ENCODE measurements around the gene LANCL1. TPM values are rescaled to one million over a fixed set of nuclear protein-coding genes. Genes with fewer than 3 reads are reported as not detected.

Gene LANCL1
- total RNA-seq, 2 experiments from 2014 or later: 34.0 to 36.9 TPM

DNA sequence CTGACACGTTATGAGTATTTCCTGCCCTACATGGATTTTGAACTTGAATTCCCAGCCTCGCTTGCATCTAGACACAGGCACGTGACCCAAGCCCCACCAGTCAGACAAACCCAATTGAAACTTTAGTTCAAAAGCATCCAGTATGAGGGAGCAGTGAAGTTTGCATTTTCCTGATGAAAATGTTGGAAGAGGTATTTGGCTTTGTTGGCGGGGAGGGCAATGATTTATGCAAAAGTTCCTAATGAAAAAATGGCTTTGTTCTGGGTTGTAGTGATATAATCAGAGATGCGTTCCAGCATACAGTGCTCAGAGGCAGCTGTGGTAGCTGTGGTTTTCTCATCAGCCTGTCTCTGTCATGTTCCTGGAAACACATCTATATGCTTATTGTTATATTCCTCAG lies 43.0 kb upstream of the LANCL1 start:
- Mint-ChIP-seq H3K4me3 (no peak overlapping the region), H3K36me3 (ENCODE audit: low read depth) (no peaks in the 10 kb centered on the region), H3K4me1 (ENCODE audit: low read depth) (no peaks in the 10 kb centered on the region), H3K27me3 (peaks cover 12% of the 10 kb centered on the region), H3K9me3 (no peaks in the 10 kb centered on the region), H3K27ac (no peak overlapping the region)
- ChIA-PET CTCF (interaction anchor here (0.9 kb wide), 1 partner anchor 17 kb away, joined by 3 read pairs; no protein-coding TSS in a partner anchor), POLR2A (no interaction called here)
- intact Hi-C loops (cut with micrococcal nuclease): no loop called here
- DNase-seq (no peak), ATAC-seq (no peak)
- TF ChIP-seq CTCF (IDR thresholded peaks at IDR 0.05): no peak

DNA sequence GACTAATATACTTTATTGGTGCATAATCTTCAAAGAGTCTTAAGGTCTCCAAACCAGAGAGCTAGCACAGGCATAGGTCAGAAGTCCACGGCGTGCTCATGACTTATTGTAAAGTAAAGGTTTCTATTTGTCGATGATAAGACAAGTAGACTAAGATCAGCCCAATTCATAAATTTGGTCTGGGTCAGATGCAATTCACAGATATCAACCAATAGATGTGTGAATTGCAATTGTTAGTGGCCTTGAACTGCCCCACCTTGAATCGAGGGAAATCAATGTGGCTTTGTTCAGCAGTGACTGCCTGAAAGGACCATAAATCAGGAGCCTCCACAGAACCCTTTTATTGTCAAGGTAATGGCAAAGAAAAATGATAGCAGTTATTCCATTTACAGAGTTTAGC lies 40.7 kb upstream of the LANCL1 start:
- CTCF ChIA-PET: interaction anchor here (1.4 kb wide), 1 partner anchor 15 kb away, joined by 5 read pairs; no protein-coding TSS in a partner anchor
- no peaks in the 10 kb centered on the region for H3K4me1 Mint-ChIP-seq (ENCODE audit: low read depth)
- DNase-seq (no peak), ATAC-seq (no peak)
- no peaks in the 10 kb centered on the region for H3K9me3 Mint-ChIP-seq
- no peaks in the 10 kb centered on the region for H3K36me3 Mint-ChIP-seq (ENCODE audit: low read depth)
- no peak overlapping the region for H3K4me3 Mint-ChIP-seq
- H3K27me3 Mint-ChIP-seq: peaks cover 10% of the 10 kb centered on the region
- POLR2A ChIA-PET: no interaction called here
- no peak for TF ChIP-seq CTCF (IDR thresholded peaks at IDR 0.05)
- intact Hi-C loops (cut with micrococcal nuclease): no loop called here
- H3K27ac Mint-ChIP-seq: no peak overlapping the region

DNA sequence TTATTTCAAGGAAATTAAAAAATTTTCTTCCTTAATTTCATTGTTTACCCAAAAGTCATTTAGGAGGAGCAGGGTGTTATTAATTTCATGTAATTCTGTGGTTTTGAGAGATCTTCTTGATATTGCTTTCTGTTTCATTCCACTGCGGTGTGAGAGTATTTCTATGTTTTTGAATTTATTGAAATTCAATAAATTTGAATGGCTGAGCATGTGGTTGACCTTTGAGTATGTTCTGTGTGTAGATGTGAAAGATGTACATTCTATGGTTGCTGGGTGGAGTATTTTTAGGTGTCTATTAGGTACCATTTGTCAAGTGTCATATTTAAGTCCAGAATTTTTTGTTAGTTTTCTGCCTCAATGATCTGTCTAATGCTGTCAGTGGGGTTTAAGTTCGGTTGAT lies 39.4 kb upstream of the LANCL1 start:
- intact Hi-C loops (cut with micrococcal nuclease): no loop called here
- ChIA-PET CTCF (no interaction called here), POLR2A (no interaction called here)
- DNase-seq (no peak), ATAC-seq (no peak)
- Mint-ChIP-seq H3K27me3 (peaks cover 10% of the 10 kb centered on the region), H3K9me3 (peaks cover 7% of the 10 kb centered on the region), H3K4me3 (no peak overlapping the region), H3K4me1 (ENCODE audit: low read depth) (no peaks in the 10 kb centered on the region), H3K36me3 (ENCODE audit: low read depth) (no peaks in the 10 kb centered on the region), H3K27ac (no peak overlapping the region)
- TF ChIP-seq CTCF (IDR thresholded peaks at IDR 0.05): no peak

DNA sequence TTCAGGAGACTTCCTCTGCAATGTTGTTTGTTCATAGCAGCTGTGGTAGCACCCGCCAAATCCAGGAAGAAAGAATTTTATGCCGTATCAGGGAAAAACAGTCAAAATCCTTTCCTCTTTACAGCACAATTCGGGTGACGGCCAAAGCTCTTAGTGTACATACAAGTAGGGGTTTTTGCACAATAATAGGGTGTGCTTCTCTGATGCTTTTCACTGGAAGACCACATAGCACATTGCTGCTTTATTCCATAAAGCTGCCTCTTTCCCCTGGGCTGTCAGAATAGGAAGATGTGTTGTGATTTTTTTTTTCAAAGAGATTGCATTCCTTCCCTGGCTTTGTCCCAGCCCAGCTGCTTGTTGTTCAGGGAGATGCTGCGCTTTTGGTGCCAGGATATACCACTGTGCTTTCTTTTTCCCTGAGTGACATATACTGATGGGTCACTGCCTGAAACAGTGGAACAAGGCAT lies 27.2 kb upstream of the LANCL1 start:
- H3K4me1 Mint-ChIP-seq (ENCODE audit: low read depth): peaks cover 3% of the 10 kb centered on the region
- POLR2A ChIA-PET: no interaction called here
- DNase-seq (no peak), ATAC-seq (no peak)
- H3K9me3 Mint-ChIP-seq: peaks cover 19% of the 10 kb centered on the region
- H3K36me3 Mint-ChIP-seq (ENCODE audit: low read depth): peaks cover 13% of the 10 kb centered on the region
- H3K4me3 Mint-ChIP-seq: no peak overlapping the region
- intact Hi-C loops (cut with micrococcal nuclease): no loop called here
- CTCF ChIA-PET: interaction anchor here (0.6 to 2.7 kb wide), 25 partner anchors 10 to 344 kb away, joined by 3 to 18 read pairs (median 5); partner anchors contain the start of gene LANCL1
- peaks cover 18% of the 10 kb centered on the region for H3K27me3 Mint-ChIP-seq
- H3K27ac Mint-ChIP-seq: no peak overlapping the region
- TF ChIP-seq CTCF (IDR thresholded peaks at IDR 0.05): no peak

DNA sequence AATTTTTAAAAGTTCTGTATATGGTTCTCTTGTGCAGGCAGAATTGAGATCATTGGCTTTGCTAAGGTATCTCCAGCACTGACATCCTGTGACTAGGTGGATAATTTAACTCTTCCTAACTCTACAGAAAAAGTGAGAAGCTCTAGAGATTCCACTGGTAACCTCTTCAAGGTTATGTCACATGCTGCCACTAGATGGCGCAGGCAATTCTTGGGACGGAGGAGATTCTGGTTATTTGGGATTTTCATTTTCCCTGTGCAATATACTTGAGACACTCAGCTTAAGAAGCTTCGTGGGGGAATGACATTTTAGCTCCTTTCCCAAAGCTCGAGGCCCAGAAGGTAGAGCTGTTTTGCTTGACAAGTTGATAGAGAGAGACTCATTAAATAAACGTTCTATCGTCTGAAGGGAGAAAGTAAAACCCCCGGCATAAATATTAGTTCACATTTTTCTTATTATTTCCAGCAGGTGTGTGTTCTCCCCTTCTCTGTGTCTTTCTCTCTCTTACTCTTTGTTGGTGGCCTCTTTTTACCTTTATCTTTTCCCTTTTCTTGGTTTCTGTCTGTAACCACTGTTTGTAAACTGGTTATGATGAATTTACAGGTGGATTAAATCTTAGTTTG lies 26.6 kb upstream of the LANCL1 start:
- peak overlapping the region; percentile 47 for H3K4me3 Mint-ChIP-seq
- peaks cover 13% of the 10 kb centered on the region for H3K36me3 Mint-ChIP-seq (ENCODE audit: low read depth)
- H3K27ac Mint-ChIP-seq: no peak overlapping the region
- peak; percentile 46 for DNase-seq
- ATAC-seq: peak; percentile 30
- intact Hi-C loops (cut with micrococcal nuclease): no loop called here
- peaks cover 3% of the 10 kb centered on the region for H3K4me1 Mint-ChIP-seq (ENCODE audit: low read depth)
- H3K27me3 Mint-ChIP-seq: peaks cover 18% of the 10 kb centered on the region
- ChIA-PET POLR2A (no interaction called here), CTCF (interaction anchor here (0.6 to 2.7 kb wide), 33 partner anchors 10 to 556 kb away, joined by 3 to 18 read pairs (median 4); partner anchors contain the start of gene LANCL1)
- H3K9me3 Mint-ChIP-seq: peaks cover 16% of the 10 kb centered on the region
- TF ChIP-seq CTCF (IDR thresholded peaks at IDR 0.05): peak; percentile 81

All from activated CD8-positive, alpha-beta T cell treated with anti-CD3 and anti-CD28 coated beads for 36 hours (primary cell).